ENCODE measurements around the gene ABHD5. TPM values are rescaled to one million over a fixed set of nuclear protein-coding genes. Genes with fewer than 3 reads are reported as not detected.

Gene ABHD5
- total RNA-seq (2022) = 17.2 and 20.3 TPM in 2 replicates
- percentile 72 among the genes with signal in this experiment for Bru-seq, nascent RNA
- BruChase-seq, experiment 1, labeled RNA remaining after a 6-hour chase = percentile 71 among the genes with signal in this experiment
- BruChase-seq, experiment 2, labeled RNA remaining after a 2-hour chase = percentile 69 among the genes with signal in this experiment
- long read RNA-seq, full-length matches to known transcripts = 22 of 25 reads
- long read RNA-seq, partial matches to known transcripts = 0 of 25 reads
- long read RNA-seq, other reads (novel, unspliced or antisense) = 3 of 25 reads

DNA sequence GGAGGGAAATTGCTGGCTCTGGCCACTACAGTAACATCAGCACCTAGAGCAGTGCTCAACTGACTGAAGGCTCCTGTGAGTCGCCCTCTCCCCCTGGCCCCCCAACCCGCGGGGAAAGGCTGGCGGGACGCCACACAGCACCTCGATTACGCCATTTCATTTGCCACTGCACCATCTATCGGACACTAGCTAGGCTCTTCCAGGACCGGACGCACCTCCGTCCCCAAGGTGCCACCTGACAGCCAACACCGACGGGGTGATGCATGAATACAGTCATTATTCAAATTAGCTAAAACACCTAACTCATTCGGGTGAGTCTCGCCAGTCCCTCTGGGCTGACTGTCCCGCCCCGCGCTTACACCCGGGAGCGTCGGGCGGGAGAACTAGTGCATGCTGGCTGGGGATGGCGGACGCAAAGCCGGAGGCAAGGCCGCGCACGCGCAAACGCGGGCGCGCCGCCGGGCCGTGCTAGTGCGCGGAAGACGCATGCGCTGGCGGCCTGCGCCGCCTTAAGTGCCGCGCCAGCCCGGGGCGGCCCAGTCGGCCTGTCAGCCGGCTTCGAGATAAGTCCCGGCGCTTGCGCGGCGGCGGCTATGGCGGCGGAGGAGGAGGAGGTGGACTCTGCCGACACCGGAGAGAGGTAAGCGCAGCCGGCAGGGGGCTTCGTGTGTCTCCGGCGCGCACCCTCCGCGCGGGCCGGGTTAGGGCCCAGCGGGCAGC is at the start of gene ABHD5:
TSS of gene ABHD5 (plus strand) at position 539 of the 720 bp plus-strand sequence. CDS start at position 594, 55 bp downstream.
- H3K4me1 Mint-ChIP-seq (ENCODE audit: low read depth, unreplicated experiment) = peaks cover 38% of the 10 kb centered on the region
- CTCF ChIA-PET = interaction anchor here (0.7 to 1.9 kb wide), 2 partner anchors 69 to 662 kb away, joined by 4 to 9 read pairs; partner anchors contain the start of gene ANO10
- H3K9me3 Mint-ChIP-seq (ENCODE audit: low read depth, unreplicated experiment) = no peaks in the 10 kb centered on the region
- intact Hi-C loops (cut with micrococcal nuclease; ENCODE audit: unreplicated experiment) = no loop called here
- no TSS peak for BruUV-seq (replicated peaks)
- DNase-seq = peak; percentile 86
- H3K4me3 Mint-ChIP-seq (ENCODE audit: low read depth, unreplicated experiment) = peak within 1 kb of the TSS; percentile 94
- H3K27ac Mint-ChIP-seq (ENCODE audit: unreplicated experiment) = peak within 1 kb of the TSS; percentile 81
- TF ChIP-seq, protein P1, sequence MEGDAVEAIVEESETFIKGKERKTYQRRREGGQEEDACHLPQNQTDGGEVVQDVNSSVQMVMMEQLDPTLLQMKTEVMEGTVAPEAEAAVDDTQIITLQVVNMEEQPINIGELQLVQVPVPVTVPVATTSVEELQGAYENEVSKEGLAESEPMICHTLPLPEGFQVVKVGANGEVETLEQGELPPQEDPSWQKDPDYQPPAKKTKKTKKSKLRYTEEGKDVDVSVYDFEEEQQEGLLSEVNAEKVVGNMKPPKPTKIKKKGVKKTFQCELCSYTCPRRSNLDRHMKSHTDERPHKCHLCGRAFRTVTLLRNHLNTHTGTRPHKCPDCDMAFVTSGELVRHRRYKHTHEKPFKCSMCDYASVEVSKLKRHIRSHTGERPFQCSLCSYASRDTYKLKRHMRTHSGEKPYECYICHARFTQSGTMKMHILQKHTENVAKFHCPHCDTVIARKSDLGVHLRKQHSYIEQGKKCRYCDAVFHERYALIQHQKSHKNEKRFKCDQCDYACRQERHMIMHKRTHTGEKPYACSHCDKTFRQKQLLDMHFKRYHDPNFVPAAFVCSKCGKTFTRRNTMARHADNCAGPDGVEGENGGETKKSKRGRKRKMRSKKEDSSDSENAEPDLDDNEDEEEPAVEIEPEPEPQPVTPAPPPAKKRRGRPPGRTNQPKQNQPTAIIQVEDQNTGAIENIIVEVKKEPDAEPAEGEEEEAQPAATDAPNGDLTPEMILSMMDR (IDR thresholded peaks at IDR 0.05; ENCODE audit: unreplicated experiment) = no peak
- H3K27me3 Mint-ChIP-seq (ENCODE audit: unreplicated experiment) = no peaks in the 10 kb centered on the region
- peaks cover 31% of the 10 kb centered on the region for H3K36me3 Mint-ChIP-seq (ENCODE audit: insufficient read depth, unreplicated experiment)

DNA sequence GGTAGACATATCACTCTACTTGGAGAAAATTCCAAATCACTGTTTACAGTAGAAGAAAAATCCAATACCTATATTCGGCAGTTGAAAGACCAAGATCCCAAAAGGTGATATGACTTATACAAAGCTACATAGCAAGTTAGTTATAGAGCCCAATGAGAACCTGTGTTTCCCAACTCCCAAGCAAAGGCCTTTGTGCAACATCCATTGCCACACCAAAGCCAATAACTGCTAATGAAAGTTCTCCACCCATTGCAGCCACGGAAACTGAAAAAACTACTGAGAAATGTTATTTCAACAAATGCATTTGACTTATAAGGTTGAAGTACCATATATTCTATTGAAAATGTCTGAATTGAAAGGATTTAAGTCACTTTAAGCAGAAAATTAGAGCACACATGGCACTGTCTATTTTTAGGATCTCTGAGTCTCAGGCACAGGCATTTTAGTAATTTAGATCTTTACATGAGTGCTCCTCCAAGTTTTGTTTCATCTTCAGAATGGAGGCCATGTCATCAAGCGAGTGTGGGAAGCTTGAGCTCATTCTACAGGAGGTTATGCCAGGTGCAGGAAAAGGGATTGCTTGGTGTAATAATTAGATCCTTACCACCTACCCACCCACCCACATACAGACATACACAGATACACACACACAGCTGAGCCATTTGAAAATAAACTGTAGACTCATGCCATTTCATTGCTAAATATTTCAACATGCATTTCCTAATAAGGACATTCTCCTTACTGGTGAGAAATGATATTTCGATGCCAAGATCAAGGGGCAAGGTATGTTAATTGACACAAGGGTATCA is 49.2 kb upstream of the ABHD5 start:
- H3K27ac Mint-ChIP-seq (ENCODE audit: unreplicated experiment) = no peak overlapping the region
- H3K9me3 Mint-ChIP-seq (ENCODE audit: low read depth, unreplicated experiment) = no peaks in the 10 kb centered on the region
- no peaks in the 10 kb centered on the region for H3K27me3 Mint-ChIP-seq (ENCODE audit: unreplicated experiment)
- H3K4me3 Mint-ChIP-seq (ENCODE audit: low read depth, unreplicated experiment) = no peak overlapping the region
- DNase-seq = no peak
- no TSS peak for BruUV-seq (replicated peaks)
- TF ChIP-seq, protein P1 (IDR thresholded peaks at IDR 0.05; ENCODE audit: unreplicated experiment) = no peak
- CTCF ChIA-PET = interaction anchor here (0.5 to 0.6 kb wide), 2 partner anchors 95 to 725 kb away, joined by 3 to 8 read pairs; no protein-coding TSS in a partner anchor
- peaks cover 5% of the 10 kb centered on the region for H3K36me3 Mint-ChIP-seq (ENCODE audit: insufficient read depth, unreplicated experiment)
- peaks cover 10% of the 10 kb centered on the region for H3K4me1 Mint-ChIP-seq (ENCODE audit: low read depth, unreplicated experiment)
- intact Hi-C loops (cut with micrococcal nuclease; ENCODE audit: unreplicated experiment) = no loop called here

DNA sequence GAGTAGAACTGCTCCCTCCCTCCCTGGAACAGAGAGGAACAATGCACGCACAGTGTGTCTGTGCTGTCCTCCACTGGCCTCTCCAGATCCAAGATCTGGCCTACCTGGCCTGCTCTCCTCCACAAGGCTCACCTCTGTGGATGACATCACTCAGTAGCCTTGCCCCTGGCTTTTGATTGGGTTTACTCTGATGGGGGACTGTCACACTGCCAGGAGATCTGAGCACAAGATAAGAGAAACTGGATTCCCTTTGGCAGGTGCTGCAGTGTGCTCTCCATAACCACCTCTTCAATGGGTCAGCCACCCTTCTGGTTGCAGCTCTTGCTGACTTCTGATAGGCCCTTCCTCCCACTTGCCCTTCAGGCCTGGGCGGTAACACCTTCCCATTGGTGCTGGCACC is 46.3 kb upstream of the ABHD5 start:
- DNase-seq = no peak
- peaks cover 3% of the 10 kb centered on the region for H3K9me3 Mint-ChIP-seq (ENCODE audit: low read depth, unreplicated experiment)
- no peak overlapping the region for H3K27ac Mint-ChIP-seq (ENCODE audit: unreplicated experiment)
- BruUV-seq (replicated peaks) = no TSS peak
- peaks cover 17% of the 10 kb centered on the region for H3K4me1 Mint-ChIP-seq (ENCODE audit: low read depth, unreplicated experiment)
- H3K4me3 Mint-ChIP-seq (ENCODE audit: low read depth, unreplicated experiment) = no peak overlapping the region
- CTCF ChIA-PET = no interaction called here
- no peaks in the 10 kb centered on the region for H3K36me3 Mint-ChIP-seq (ENCODE audit: insufficient read depth, unreplicated experiment)
- TF ChIP-seq, protein P1 (IDR thresholded peaks at IDR 0.05; ENCODE audit: unreplicated experiment) = no peak
- no peaks in the 10 kb centered on the region for H3K27me3 Mint-ChIP-seq (ENCODE audit: unreplicated experiment)
- intact Hi-C loops (cut with micrococcal nuclease; ENCODE audit: unreplicated experiment) = no loop called here

DNA sequence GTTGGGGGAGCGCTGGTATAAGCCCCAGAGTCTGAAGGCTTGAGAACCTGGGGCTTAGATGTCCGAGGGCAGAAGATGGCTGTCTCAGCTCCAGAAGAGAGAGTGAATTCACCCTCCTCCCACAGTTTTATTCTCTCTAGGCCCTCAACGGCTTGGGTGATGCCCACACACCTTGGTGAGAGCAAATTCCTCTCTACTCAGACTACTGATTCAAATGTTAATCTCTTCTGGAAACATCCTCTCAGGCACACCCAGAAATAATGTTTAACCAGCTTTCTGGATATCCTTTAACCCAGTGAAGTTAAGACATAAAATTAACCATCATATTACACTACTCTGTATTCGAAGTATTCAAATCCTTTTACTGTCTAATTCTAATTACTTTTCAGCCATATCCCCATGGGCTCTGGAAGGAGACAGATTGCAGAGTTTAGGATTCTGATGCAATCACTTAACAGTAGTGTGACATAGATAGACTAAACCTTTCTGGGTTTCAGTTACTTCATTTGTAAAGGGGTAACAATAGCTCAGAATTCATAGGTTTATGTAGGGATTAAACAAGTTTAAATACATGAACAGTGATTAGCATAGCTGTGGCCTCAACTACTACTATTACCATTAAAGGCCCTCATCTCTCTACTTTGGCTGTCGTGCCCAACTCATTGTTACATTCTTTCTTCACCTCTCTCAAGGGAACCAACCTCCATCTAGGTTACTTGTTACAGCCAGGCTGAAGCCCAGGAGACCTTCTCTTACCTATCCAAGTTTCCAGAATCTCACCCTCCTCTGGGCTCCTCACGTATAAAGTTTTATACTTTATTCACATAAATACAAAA is 43.2 kb upstream of the ABHD5 start:
- no peak for DNase-seq
- CTCF ChIA-PET = no interaction called here
- TF ChIP-seq, protein P1 (IDR thresholded peaks at IDR 0.05; ENCODE audit: unreplicated experiment) = no peak
- peaks cover 17% of the 10 kb centered on the region for H3K4me1 Mint-ChIP-seq (ENCODE audit: low read depth, unreplicated experiment)
- H3K9me3 Mint-ChIP-seq (ENCODE audit: low read depth, unreplicated experiment) = peaks cover 3% of the 10 kb centered on the region
- no peaks in the 10 kb centered on the region for H3K27me3 Mint-ChIP-seq (ENCODE audit: unreplicated experiment)
- H3K36me3 Mint-ChIP-seq (ENCODE audit: insufficient read depth, unreplicated experiment) = no peaks in the 10 kb centered on the region
- no peak overlapping the region for H3K4me3 Mint-ChIP-seq (ENCODE audit: low read depth, unreplicated experiment)
- intact Hi-C loops (cut with micrococcal nuclease; ENCODE audit: unreplicated experiment) = no loop called here
- BruUV-seq (replicated peaks) = no TSS peak
- peak overlapping the region; percentile 58 for H3K27ac Mint-ChIP-seq (ENCODE audit: unreplicated experiment)

Data from Calu3 (cell line).